ENCODE results near the gene ARRB1. TPM values are rescaled to one million over a fixed set of nuclear protein-coding genes. Genes with fewer than 3 reads are reported as not detected.
"Not testable (repeated sequence)": the region's sequence is repeated elsewhere in the genome, so short reads cannot be mapped to it uniquely, and the experiment has no call there.

The ARRB1 gene
- total RNA-seq, 1 donor from 2014 or later, result 6.7 TPM

DNA sequence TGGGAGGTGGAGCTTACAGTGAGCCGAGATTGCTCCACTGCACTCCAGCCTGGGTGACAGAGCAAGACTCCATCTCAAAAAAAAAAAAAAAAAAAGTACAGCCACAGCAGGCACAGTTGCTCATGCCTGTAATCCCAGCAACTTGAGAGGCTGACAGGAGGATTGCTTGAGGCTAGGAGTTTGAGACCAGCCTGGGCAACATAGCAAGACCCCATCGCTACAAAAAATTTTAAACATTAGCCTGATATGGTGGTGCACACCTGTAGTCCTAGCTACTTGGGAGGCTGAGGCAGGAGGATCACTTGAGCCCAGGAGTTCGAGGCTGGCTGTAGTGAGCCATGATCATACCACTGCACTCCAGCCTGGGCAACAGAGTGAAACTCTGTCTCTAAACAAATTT is 76.7 kb downstream of the ARRB1 start:
- not testable (repeated sequence) for DNase-seq (ENCODE audit: low read depth)

DNA sequence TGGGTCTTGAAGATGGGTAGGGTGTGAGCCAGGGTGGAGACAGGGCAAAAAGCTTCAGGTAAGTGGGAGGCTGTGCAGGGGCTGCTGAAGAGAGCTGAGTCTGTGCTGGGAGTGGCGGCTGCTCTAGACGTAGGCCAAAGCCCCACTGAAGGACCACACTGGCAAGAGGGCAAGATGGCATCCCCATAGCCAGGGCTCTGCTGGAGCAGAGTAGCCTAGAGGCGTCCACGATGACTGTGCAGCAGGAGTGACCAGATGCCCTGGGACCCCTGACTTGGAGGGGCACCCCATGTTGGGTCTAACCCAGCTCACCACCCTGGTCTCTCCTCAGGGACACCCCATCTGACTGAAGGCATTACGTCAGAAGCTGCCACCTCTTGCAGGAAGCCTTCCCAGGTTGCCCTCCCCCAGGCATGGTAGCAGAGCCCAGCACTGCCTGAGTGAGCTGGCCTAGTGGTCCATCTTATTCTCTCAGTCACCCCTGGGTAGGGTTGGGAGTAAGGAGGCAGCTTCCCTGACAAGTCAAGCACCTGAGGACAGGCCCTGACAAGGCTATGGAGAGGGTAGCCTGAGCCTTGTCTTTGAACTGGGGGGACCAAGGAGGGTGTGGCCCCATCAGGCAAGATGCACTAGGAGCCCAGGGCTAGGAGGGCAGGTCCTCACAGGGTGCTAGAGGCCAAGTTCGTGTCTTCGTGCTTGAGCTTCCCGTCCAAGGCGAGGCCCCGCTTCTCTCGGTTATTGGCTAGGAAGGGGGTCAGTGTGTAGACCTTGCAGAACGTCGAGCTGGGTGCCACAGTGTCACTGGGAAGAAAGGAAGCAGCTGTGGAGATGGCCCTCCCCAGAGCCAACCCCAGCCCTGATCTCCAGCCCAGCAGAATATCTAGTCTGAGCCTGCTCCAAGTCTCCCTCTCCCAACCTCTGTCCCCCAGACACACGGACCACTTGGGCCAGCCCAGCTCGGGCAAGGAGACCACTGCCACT is 77.8 kb downstream of the ARRB1 start:
- no peak for DNase-seq (ENCODE audit: low read depth)

DNA sequence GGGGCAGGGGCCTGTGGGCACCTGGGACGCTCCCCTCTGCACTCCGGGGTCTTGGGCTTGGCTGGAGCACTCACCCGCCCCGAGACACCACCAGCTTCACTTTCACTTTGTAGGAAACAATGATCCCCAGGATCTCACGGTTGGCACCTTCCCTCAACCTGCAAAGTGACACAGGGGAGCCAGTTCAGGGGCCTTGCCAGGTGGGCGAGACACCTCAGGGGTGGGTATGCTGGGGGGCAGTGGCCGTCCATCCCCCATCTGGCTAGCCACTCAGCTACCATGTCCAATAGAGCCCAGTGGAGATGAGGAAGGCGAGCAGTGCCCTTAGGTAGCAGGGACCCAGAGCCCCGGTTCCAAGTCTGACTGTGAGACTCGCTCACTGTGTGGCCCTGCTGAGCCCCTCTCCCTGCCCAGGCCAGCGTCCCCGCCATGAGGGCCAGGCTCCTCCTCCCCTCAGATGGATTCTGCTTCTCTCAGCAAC is 78.6 kb downstream of the ARRB1 start:
- DNase-seq (ENCODE audit: low read depth), result no peak

DNA sequence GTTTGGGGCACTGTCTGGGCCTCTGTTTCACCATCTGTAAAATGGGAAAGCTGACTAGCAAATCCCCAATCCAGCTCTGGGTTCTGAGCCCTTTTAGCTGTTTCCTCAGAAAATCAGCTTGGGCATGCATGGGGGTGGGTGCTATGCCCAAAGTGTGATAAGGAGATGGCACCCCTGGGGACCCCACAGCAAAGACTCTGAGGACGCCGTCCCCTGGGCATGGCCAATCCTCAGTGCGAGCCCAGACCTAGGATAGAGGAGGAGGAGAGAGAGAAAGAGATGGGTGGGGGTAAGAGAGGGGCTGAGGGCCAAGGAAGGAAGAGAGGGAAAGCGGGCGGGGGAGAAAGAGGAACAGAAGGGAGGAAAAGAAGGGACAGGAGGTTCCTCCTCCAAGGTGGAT is 79.1 kb downstream of the ARRB1 start:
- DNase-seq (ENCODE audit: low read depth), result no peak

DNA sequence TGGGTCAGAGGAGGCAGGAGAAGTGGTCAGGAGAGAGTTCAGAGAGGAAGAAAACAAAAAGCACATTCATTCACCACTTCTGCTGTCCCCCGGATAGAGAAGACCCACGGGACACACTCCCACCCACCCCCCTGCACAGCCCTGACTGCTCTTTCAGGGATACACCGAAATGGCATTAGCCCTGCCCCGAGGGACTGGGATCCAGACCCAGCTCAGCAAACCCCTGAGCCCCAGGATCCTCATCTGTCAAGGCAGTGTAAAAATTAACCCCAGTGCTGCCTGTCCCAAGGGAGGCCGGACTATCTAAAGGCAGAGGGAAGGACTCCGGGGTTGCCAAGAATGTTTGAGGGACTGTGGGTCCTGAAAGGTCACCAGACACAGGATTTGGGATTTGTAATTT is 79.7 kb downstream of the ARRB1 start:
- DNase-seq (ENCODE audit: low read depth), result no peak

DNA sequence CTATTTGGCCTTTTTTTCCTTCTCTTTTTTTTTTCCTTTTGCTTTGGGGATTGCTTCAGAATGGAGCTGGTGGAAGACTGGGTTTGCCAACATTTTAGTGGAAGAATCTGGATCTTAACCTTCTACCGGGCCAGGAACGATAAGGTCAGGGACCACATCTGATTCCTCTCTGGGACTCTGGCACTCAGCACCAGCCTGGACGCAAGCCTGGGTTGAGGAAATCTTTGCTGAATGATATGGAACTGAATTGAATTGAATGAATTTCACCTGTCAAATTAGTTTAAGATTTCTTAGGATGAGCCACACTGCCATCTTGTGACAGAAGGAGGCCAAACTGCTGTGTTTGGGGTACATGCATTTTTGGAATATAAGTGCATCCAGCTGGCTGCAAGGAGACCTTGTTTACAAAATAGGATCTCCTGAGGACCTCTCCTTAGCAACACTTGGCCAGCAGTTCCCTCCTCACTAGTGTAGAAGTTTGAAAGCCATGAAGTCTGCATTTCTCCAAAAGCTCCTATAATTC is 80.5 kb downstream of the ARRB1 start:
- DNase-seq (ENCODE audit: low read depth), result peak; percentile 16

DNA sequence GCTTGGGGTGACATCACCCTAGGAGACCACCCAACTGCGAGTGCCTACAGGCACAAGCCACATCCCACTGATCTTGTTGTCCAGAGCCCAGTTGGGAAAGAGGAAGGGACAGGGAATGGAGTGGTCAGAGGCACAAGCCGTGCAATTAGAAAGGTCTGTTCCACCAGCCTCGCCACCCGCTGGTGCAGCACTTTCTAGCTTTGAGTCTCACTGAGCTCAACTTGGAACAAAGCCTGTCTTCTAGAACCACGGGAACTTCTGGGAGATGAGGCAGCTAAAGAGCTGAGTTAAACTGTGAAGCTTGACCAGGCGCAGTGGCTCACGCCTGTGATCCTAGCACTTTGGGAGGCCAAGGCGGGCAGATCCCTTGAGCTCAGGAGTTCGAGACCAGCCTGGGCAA is 81.6 kb downstream of the ARRB1 start:
- DNase-seq (ENCODE audit: low read depth), result no peak

DNA sequence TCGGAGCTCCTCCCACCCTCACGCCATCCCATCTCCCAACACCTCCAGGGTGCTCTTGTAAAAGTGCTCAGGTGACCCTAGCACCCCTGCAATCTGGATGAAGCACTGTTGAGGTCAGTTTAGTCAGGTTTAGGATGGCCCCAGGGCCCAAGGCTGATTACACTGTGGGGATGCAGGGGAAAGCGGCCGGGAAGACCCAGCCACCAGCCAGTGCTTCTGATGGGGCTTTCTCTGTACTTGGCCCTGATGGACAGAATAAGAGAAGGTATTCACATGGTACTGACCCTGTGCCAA is 82.1 kb downstream of the ARRB1 start:
- DNase-seq (ENCODE audit: low read depth), result no peak

DNA sequence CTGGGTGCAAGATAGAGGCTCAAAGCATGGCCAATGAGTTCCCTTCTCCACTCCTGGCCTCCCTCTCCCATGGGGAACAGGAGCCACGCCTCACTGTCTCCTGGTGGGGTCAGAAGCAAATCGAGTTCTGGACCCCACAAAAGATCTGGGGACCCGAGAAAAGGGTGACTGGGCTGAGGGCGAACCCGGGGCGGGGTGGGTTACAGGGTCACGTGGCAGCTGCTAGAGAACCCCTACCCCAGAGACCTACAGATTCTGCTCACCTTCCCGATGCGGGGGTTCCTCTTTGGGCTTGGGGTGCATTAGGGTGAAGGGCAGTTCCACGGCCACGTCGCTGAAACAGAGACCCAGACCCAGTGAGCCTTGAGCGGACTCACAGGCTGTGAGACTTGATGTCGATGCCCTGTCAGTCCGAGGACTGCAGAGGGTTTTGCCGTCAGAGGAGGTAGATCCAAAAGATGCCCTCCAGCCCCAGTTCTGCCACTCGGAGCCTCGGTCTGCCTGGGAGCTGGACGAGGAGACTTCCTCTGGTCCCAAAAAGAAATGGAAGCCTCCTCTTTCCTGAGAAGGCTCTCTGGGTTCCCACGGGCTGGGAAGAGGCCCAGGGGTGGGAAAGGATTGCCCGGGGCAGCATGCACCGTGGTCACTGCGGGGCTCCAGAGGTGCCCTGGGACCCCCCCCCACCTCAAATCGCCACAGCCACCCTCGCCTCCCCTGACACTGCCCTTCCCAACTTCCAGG is 82.7 kb downstream of the ARRB1 start:
- no peak for DNase-seq (ENCODE audit: low read depth)

DNA sequence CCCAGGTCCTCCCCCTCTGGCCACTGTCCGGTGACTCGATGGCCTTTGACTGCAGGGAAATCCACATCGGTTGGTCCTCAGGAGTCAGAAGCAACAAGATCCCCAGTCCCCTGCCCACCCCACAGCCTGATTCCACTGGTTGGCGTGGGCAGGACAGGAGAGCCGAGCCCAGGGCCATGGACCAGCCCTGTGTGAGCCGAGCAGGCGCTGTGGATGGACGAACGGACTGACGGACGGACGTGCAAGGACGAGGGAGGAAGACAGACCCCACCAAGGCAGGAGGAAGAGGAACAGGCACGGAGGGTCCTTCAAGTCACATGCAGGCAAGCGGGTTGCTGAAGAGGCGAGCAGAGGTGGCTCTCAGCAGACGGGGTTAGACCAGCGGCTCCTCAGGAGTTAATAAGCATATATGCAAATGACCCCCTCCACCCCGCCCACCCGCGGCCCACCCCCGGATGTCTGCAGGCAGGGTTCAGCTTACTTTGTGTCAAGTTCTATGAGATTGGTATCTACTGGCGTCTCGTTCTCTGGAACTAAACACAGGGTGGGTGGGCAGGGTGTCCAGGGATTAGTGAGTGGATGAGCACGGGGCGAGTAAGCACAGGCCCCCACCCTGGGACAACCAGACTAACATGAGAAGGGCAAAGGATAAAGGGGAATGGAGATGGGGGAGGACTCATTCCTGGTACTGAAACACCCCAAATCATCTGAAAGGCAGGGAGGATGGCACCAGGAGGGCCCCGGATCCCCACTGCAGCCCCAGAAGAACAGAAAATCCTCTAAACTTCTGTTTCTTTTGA is 84.1 kb downstream of the ARRB1 start:
- no peak for DNase-seq (ENCODE audit: low read depth)

DNA sequence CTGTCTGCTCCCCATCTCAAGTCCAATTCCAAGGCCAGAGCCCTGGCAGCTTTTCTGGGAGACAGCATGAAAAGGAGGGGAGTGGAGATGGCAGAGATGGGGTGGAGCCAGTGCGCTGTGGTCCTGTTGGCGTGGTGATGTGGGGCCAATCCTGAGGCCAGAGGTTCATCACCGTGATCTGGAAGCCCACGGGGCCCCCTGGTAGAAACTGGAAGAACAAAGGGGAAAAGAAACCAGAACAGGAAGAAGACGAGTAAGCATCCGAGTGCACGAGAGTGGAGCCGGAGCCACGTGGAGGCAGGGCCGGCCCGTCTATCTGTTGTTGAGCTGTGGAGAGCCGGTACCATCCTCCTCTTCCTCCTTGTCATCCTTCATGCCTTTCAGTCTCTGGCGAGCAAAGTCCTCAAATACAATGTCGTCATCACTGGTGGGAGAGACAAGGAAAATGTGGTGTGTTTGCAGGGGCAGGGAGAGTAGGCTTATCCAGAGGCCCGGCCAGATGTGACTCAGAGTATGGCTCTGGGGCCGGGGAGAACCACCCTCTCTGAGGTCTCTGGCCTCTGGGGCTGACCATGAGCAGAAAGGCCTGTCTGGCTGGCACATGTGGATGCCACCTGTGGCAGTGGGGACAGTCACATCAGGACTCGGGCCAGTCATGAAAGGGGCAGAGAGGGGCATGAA is 85.5 kb downstream of the ARRB1 start:
- no peak for DNase-seq (ENCODE audit: low read depth)

DNA sequence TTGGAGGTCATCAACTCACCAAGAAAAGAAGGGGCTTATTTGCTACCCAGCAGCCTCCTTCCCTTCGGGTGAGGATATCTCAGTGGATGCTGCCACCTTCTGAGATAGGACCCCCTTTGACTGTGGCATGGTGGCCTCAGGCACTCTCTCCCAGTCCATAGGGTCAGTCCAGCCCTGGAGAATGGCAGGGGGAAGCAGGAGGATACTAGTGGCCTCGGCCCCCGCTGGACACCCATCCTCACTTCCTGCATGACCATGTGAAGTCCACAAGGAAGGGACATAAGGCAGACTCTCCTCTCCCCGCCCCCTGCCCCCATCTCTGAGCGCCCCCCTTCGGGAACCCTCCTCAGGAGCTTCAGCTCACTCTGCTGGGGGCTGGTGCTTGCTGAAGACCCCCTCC is 86.5 kb downstream of the ARRB1 start:
- no peak for DNase-seq (ENCODE audit: low read depth)

DNA sequence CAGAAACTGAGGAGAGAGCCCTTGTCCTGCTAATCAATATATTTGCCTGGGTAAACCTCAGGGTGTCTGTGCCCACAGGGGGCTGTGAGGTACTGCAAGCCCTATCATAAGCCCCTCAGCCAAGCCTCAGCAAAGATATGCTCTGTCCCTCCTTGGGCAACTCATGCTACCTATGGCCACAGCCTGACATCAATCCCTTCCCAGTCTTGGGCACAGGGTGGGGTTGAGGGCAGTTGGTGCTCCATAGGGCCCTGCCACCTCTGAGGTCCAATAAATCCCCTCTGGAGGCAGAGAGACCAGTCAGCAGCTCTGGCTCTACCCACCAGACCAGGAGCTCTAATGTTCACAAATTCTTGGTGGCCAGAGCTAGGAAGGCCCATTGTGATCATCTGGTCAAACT is 87.1 kb downstream of the ARRB1 start:
- no peak for DNase-seq (ENCODE audit: low read depth)

DNA sequence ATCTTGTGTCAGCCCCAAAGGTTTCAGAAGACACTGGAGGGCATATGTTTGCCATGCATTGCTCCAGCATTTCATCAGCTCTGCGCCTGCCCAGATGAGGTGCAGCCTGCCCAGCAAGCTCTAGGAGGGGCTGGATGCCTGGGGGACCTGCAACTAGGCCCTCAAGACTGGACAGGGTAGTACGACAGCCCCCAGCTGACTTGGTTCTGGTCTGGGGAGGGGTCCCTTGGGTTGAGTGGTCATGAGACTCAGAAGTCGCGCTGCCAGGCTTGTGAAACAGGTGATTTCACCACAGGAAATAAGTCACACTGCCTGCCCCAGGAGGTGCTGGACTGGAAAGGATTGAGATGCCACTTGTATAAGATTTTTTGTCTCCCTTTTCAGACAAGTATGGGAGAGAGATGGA is 87.5 kb downstream of the ARRB1 start:
- peak; percentile 45 for DNase-seq (ENCODE audit: low read depth)

DNA sequence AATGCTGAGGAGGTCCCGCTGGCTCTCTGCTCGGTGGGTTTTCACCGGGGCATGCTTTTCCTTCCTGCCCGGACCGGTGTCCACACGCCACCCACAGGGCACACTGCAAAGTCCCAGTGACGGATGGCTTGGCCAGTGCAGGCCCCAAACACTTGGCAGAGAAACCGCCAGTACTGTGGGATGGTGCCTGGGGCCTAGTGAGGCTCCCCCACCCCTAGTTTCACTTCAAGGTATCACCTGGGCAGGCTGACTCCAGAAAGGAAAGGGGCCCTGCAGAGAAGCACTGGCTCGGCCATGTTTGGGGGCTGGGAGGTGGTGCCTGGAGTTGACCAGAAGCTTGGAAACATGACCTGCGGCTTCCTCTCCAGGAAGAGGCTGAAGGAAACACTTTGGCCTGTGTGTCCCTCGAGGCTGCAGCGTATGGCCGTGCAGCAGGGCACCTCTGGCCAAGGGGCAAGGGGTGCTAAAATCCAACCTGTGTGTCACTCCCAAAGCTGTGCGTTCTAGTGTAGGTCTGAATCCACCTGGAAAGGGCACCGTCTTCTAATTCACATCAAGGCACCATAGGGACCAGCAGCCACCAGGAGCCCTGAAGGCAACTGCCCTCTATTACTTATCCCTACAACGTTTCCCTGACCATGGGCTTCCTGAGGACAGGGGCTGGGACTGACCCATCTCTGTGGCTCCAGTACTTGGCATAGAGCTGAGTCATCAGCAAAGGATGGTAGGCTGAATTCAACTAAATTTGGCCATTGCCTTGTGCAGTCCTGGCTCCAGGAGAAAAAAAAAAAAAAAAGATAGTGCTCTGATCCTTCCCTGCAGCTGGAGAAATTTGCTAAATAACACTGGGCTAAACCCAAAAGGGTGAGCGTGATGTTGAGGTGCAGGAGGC is 88.3 kb downstream of the ARRB1 start:
- DNase-seq (ENCODE audit: low read depth), result no peak

DNA sequence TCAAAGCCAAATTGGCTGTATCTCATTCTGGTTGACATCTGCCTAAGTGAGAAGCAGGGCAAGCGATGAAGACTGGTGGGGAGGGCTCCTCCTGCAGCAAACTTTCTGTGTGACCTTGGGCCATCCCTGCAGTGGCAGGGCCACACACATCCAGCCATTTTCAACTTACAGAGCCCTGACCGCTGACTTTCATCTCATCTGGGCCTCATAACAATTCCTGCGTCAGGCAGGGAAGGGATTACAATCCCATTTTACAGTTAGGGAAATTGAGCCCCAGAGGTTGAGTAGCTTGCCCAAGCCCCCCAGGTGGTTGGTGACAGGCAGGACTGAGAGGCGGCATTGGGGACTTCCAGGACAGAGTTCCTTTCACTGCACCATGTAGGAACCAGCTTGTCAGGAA is 89.0 kb downstream of the ARRB1 start:
- DNase-seq (ENCODE audit: low read depth), result no peak

DNA sequence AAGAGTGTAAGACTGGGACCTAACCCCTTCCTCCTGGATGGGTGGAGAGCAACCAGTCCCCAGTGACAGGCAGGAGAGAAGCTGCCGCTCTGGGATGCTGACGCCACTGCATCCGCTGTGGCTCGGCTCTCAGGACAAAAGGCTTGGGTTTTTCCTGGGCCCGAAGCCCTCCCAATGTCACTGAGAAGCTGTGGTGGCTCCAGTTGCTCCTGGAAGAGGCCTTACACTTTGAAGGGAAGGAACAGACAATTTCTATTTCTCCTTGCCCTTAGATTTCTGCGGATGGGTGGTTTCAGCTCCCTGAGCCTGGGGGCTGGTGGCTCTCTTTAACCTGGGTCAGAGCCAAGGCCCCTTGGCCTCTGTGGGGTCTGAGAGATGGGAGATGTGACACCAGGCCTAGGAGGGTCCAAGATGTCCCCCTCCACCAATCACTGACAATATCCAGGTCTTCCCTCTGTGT is 89.5 kb downstream of the ARRB1 start:
- no peak for DNase-seq (ENCODE audit: low read depth)

DNA sequence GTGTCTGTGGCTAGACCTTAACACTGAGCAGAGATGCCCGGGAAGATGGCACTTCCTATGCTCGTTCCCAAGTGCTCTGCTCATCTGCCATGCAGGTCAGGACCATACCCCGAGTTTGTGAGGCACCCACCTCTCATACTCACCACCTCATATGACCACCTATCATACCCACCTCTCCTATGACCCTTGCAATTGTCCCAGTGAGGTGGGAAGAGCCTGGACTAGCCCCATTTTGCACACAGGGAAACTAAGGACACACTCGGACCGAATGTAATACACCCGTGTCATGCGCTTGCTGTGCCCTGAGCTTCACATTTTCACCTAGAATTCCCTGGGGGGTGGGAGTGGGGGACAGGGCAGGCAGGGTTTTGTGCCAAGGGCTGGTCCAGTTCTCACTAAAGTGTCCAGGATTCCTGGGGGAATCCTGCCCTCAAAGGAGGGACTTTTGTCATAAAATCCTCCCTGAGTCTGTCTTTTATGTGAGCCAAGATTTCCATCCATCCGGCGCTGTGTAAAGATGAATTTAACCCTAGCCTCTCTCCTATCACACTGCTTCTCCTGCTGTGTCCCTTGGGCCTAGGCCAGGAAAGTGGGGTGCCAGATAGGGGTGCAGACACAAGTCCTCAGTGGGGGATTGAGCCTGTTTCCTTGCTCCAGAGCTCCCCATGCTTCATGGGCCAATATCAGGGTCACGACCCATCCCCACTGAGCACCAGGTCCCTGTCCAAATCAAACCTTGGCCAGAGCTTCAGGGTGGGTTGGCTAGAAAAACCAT is 90.9 kb downstream of the ARRB1 start:
- no peak for DNase-seq (ENCODE audit: low read depth)

DNA sequence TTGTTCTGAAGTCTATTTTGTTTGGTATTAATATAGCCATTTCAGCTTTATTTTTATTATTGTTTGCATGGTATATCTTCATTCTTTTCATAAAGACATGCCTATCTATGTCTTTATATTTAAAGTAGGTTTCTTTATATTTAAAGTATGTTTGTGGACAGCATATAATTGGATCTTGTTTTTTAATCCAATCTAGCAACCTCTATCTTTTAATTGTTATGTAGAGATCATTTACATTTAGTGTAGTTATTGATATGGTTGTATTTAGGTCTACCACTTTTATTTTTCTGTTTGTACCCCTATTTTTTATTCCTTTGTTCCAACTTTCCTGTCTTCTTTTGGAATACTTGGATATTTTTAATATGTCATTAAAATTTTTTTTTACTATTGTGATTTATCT is 97.1 kb downstream of the ARRB1 start:
- DNase-seq (ENCODE audit: low read depth), result no peak

DNA sequence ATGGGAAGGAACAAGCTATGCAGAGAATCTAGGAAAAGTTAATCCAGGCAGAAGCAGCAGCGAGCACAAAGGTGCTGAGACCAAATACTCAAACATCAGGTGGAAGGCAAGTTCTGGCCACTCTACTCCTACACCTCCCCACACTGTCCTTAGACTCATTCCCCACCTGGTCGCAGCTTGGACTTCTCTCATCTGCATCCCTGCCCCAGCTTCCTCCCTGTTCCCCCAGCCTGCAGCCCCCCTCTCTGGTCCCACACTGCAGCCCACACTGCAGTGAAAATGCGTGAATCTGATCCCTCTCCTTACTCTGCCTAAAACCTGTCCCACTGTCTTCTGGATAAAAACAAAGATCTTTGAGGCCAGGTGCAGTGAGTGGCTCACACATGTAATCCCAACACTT is 101.8 kb downstream of the ARRB1 start:
- DNase-seq (ENCODE audit: low read depth), result no peak

All from renal cortical epithelial cell (primary cell).